GM21526 (cell line): ENCODE results near the gene PLEKHM1.

Experiments used
- ATAC-seq: cut with Tn5 transposase; IDR thresholded peaks from one replicate; pipeline ENCODE4 v1.9.1; 2021; ENCODE audit warnings: moderate library complexity; ENCODE audit not compliant: unreplicated experiment, low FRiP score

Gene PLEKHM1

DNA sequence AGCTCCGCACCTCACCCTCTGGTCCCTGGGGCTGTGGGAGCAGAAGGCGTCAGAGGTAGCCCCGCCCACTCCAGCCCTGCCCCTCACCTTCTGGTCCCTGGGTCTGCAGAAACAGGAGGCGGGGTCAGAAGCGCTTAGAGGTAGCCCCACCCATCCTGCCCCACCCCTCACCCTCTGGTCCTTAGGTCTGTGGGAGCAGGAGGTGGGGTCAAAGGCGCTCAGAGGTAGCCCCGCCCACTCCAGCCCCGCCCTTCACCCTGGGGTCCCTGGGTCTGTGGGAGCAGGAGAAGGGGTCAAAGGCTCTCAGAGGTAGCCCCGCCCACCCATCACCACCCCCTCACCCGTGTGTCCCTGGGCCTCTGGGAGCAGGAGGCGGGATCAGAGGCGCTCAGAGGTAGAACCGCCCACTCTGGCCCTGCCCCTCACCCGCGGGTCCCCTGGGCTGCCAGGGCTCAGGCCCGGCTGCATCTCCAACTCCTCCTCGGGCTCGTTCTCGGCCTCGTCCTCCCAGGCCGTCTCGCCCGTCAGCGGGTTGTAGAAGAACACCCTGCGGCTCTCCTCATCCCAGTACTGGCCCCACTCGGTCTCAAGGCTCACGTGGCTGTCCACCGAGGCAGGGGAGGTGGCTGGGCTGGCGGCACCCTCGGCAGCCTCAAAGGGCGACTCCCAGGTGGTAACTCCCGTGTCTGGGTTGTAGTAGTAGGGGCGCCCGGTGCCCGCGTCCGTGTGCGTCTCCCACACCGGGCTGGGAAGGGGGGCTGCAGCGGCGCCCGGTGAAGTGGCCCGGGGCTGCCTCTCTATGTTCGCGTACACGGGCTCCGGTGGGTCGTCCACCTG, 85.1 kb downstream of the PLEKHM1 start:
- no peak for ATAC-seq

DNA sequence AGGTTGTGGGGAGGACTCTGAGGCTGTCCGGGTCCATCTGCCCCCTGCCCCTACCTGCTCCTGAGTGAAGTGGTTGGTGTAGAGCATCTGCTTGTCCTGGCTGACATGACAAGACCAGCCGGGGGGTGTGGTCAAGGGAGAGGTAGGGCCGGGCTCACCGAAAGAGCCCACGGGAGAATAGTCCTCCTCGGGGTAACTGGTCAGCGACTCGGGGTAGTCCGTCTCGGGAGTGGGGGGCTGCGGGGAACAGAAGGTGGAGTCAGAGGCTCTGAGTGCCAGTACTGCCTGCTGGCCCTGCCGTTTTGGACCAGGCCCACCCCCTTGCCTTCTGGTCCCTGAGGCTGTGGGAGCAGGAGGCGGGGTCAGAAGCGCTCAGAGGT, 85.7 kb downstream of the PLEKHM1 start:
- no peak for ATAC-seq

DNA sequence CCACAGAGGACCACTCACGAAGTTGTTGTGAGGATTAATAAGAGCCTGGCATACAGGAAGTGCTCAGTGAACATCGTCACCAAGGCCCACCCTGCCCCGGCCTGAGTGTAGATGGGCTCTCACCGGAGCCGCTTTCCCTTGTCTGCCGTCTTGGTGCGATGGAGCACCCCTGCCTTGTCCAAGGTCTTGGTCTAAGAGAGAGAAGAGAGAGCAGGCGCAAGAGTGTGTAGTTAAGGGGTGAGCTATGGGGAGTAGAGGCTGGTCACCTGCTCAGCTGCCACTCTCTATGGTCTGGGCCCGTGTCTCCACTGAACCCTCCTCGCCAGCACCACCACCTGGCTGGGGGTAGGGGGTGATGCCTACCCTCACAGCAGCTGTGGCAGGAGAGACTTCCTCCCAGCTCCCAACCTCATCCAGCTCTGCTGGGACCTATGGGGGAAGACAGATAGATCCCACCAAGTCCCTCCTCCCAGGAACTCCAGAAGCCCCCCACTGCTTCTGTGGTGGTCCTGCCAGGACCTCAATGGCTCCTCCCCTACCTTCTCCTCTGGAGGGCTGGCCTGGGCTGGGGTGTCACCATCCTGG, 86.5 kb downstream of the PLEKHM1 start:
- ATAC-seq, result no peak

DNA sequence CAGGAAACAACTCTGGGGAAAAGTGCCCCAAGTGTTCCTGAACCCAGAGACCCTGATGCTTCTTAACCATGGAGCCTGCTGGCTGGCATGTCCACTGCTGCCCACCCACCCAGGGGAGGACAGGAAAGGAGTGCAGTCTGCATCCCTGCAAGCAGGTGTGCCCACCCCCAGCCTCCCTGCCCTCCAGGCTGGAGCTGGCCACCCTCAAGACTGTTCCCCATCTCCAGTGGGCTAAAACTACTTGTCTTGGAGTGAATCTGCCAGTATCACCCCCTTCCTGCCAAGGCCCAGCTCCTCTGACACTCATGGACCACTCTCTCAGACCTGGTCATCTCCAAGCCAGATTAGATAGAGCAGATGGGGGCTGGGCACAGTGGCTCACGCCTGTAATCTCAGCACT, 87.6 kb downstream of the PLEKHM1 start:
- no peak for ATAC-seq

DNA sequence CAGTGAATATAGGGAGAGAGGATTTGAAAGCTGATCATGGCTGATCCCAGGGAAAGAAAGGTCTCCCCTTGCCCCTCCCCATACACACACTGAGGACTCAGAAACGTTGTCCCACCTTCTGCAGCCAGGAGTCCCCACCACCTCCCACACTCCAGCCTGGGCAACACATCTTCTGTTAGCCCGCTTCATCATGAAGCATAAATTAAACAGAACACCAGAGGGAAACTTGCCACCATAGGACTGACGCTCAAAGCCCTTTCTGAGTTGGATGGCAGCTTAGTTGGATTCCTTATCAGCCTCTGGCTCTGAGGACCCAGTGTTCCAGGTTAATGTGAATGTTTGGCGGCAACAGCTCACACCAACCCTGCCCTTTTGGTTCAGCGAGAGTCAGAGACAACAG, 91.7 kb downstream of the PLEKHM1 start:
- ATAC-seq, result no peak

DNA sequence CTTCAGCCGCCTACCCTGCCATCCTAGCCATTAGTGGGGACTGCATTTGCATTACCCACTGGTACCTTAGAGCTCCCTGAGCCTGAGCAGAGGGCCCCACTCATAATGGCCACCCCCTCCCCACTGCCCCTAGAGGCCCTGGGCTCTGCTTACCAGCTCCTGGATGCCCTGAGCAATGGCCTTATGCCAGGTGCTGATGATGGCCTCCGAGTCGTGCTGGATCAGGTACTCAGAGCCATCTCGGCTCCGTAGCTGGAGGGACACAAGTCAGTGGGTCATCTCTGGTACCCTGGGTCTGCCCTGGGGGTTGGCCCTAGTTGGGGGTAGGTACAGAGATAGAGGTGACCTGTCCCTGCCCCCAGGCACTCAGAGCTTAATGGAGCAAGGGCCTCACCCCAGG, 92.7 kb downstream of the PLEKHM1 start:
- ATAC-seq, result no peak

DNA sequence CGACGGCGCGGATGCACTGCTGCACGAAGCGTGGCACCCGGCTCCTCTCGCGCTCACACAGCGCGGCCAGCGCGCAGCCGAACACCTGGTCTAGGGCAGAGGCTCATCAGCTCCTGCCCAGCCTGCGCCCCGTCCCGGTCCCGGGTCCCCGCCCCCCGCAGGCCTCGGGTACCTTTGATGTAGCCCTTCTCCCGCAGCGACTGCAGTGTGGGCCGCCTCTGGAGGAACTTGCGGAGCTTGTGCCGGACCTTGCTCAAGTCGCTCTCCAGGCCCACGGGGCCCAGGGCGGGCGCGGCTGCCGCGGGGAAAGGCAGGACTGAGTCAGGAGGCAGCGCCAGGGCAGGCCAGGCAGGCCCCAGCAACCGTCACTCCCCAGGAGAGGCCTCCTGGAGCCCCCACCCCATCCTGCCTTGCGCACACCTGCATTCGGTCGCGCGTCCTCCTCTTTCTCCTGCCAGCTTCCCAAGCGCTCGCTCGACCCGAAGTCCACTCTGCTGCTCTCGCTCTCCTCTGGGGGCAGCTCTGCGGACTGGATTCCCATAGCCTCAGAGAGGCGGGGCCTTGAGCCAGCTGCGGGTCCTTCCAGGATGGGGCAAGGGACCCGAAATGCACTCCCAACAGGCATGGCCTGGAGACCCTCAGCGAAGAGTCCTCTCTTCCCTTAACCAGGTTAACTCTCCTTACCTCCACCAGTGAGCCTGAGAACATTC, 93.9 kb downstream of the PLEKHM1 start:
- no peak for ATAC-seq

DNA sequence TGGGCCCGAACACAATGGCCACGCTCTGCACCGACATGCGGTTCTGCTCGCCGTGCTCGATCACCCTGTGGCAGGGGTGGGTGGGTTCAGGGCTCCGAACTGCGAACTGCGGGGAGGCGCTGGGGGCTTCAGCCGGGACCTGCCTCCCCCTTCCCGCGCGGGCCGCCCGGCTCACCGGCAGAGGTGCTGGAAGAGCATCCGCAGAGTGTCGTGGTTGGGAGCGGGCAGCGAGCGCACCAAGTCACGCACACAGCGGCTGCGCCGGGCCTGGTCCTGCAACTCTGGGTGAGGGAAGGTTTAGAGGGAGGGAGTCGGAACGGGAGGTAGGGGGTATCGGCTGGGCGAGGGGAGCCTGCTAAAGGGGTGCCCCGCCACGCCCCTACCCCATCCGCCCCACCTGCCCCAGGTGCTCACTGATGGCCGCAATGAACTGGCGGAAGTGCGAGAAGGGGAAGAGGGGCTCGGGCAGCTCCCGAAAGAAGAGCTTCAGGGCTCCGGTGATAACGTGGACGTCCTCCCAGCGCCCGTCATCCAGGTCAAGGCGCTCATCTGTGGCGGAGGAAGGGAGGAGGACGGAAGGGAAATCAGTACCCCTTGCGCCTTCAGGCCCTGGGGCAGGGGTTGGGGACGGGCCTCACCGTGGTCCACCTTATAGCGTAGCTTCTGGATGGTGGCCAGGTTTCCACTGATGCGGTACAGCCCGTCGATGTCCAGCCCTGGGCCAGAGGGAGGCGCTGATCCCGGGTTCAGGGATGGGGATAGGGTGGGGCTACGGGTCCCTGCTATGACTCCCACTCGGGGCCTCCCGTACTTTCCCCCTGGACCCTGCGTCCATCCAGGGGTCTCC, 94.7 kb downstream of the PLEKHM1 start:
- no peak for ATAC-seq

DNA sequence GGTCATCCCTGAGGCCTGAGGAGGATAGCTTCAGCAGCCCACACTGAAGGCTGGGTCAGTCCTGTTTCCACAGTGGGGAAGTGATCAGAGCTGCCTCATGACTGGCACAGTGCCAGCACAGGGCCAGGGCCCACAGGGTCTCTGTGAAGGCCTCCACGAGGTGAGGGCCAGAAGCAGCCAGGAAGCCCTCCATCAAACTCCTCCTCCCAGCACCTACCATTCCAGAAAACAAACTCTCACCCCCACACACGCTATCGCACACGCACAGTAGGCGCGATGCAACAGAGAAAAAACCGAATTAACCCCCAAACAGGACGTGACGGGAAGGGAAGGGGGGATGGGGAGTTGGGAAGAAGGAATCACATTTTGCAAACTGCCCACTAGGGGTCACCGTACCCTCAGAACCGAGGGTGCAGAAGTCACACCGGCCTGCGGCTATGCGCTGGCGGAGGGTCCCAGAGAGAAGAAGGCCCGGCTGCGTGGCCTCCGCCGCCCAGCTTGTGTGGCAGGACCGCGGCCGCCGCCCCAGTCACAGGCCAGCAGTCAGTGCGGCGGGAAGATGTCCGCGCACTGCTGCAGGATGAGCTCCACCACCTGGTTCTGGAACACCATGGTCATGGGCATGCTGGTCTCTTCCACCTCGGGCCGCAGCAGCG, 95.5 kb downstream of the PLEKHM1 start:
- no peak for ATAC-seq

DNA sequence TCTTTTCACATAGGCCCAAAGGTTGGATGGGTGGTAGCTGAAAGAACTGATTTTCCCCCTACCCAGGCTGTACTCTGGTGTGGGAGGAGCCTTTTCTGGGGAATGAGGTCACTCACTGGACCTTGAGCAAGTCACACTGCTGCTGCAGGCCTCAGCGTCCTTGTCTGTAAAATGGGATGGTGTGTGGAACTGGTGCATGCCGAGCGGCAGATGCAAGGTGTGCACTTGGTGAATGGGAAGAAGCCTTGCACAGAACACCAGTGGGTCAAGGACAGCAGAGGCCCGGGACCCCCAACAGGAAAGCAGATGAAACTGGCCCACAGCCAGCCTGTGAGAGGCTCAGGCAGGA, 96.0 kb downstream of the PLEKHM1 start:
- ATAC-seq, result no peak

DNA sequence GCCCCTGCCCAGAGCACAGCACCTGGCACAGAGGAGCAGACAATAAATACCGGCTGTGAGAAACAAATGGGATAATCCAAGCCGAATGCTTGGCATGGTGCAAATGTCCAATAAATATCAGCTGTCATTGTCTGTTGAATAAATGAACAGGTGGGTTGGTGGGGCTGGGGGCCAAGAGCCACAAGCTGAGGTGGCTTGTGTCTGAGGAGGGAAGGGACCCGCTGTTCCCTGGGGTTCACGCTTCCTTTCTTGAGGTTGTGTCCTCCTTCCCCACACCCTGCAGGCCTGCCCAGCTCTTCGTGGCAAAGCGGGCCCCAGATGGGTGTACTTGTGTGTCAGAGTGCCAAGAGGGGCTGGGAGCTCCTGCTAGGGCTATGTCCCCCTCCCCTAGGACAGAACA, 96.4 kb downstream of the PLEKHM1 start:
- no peak for ATAC-seq

DNA sequence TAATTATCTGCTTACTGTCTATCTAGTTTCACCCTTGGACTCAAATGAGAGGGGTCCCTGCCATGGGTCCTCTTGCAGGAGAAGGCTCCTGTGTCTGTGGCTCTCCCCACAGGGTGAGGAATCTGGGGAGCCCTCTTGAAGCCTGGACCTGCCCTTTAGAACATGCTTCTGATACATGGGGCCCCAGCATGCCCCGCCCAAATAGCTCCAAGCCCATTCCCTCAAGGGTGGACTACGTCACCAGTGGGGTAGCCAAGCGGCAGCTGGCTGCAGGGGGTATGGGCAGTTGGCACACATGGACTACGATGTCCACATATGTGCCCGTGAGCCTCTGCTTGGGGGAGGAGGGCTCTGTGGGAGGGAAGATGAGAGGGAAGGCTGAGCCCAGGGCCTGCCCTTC, 97.1 kb downstream of the PLEKHM1 start:
- no peak for ATAC-seq

DNA sequence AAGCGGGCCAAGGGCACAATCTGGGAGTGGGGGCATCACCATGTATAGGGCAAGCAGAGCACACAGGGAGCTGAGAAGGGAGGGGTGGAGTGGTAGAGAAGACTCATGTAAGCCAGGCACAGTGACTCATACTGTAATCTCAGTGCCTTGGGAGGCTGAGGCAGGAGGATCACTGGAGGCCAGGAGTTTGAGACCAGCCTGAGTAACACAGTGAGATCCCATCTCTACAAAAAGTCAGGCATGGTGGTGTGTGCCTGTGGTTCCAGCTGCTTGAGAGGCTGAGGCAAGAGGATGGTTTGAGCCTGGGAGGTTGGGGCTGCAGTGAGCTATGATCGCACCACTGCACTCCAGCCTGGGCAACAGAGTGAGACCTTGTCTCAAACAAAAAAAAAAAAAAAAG, 98.6 kb downstream of the PLEKHM1 start:
- no peak for ATAC-seq

DNA sequence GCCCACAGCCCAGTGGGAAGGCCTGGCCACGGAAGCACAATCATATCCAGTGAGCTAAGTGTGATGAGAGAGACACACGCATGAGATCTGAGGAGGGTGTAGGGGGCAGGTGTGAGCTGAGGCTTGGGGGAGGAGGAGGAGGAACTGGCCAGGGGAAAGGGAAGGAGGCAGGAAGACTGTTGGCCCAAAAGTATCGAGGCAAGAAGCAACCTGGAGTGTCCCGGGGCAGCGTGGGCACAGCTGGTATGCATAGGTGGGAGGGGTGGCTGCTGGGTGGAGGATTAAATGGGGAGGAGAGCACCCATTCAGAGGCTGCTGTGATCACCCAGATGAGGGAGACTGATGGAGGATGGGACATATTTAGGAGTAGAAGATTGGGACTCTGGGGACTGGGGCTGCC, 99.2 kb downstream of the PLEKHM1 start:
- ATAC-seq, result no peak

DNA sequence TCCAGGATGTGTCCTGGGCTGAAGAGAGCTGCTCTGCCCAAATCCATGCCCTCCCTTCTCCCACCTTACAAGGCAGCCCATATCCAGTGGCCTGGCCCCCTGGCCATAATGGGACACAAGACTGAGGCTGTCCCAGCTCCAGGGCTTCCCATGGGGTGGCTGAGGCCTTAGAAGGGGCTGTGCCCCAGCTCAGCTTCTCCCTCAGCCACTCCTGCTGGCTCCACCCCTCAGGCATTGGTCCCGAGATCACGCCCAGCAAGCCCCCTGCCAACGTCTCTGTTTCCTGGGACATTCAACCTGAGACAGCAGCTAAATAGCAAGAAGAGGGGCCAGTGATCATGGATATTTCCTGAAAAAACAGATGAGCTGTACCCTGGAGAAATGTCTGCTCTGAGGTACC, 101.2 kb downstream of the PLEKHM1 start:
- ATAC-seq, result no peak

DNA sequence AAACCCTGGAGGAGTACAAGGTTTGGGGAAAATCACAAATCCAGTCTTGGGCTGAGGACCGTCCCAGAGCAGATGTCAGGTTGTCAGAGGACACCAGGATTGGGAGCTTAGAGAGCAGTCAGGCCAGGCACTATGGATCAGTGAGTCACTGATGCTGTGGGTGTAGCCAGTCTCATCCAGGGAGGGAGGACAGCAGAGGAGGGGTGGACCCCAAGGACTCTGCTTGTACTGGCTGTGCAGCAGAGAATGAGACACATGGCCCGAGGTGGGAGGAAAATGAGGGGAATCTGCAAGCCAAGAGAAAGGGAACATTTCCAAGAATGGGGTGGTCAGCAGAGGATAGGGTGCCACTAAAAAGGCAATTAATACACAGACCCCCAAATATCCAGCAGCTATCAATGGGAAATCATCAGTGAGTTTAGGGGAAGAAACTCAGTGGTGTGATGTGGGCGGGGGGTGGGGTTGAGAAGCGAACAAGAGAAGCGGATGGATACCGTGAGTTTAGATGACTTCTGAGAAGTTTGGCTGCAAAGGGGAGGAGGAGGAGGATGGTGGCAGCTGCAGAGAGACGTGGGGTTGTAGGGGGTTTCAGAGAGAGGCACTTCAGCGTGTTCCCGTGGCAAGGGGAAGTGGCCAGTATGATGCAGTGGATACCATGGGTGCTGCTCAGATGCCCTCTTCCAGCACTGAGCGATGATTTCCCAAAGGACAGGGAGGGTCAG, 101.8 kb downstream of the PLEKHM1 start:
- no peak for ATAC-seq

DNA sequence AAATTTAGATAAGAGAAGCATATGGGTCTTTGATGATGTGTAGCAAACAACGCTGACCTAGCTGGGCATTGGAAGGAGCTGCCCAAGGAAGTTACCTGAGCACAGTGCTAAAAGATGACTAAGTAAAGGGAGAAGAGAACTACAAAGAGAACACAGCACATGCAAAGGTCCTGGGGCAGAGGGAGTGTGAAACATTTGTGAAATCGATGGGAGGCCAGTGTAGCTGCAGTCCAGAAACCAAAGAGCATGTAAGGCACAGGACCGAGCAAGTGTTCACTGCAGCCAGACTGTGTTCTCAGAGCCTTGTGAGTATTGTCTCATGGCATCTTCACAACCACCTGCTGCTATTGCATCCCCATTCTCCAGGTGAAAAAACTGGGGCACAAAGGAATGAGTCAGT, 102.8 kb downstream of the PLEKHM1 start:
- no peak for ATAC-seq

DNA sequence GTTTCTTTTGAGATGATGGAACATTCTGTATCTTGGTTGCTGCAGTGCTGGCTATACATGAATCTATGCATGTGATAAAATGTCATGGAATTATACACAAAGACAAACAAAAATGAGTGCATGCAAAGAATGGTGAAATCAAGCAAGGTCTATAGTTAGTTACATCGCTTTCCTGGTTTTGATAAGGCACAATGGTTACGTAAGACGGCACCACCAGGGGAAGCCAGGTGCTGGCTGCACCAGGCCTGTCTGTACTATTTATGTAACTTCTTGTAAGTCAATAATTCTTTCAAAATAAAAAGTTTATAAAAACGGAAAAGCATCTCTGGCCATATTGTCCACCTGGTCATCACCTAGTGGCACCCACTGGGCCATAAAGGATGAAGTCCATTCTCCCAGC, 104.3 kb downstream of the PLEKHM1 start:
- no peak for ATAC-seq
